ENCODE results near the gene MAPT.

Gene MAPT

DNA sequence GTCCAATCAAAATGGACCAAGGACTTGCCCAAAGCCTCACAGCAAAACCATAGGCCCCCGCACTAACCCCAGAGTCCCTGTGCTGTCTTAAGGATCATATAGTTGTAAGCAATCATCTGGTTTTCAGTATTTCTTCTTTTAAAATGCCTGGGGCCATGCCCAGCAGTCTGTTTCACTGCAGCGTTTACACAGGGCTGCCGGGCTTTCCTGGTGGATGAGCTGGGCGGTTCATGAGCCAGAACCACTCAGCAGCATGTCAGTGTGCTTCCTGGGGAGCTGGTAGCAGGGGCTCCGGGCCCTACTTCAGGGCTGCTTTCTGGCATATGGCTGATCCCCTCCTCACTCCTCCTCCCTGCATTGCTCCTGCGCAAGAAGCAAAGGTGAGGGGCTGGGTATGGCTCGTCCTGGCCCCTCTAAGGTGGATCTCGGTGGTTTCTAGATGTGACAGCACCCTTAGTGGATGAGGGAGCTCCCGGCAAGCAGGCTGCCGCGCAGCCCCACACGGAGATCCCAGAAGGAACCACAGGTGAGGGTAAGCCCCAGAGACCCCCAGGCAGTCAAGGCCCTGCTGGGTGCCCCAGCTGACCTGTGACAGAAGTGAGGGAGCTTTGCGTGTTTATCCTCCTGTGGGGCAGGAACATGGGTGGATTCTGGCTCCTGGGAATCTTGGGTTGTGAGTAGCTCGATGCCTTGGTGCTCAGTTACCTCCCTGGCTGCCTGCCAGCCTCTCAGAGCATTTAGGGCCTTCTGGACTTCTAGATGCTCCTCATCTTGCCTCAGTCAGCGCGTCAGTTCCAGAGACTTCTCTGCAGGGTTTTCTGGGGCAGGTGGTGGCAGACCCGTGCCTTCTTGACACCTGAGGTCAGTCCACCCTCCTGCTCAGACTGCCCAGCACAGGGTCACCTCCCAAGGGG, 79.8 kb downstream of the MAPT start:
- H3K27me3 ChIP-seq (ENCODE audit: control insufficient read depth in 5 of 5, insufficient read depth in 4 of 5, low read length in 5 of 5): no peaks in the 10 kb centered on the region
- H3K9ac ChIP-seq (ENCODE audit: low read length in 5 of 5): no peak overlapping the region
- peaks cover 0 to 5% (median 4%) of the 10 kb centered on the region in 5 donors for H3K36me3 ChIP-seq (ENCODE audit: control insufficient read depth in 5 of 5, insufficient read depth in 5 of 5, low read length in 5 of 5)
- H3K9me3 ChIP-seq (ENCODE audit: control insufficient read depth in 5 of 5, low read length in 5 of 5): peaks cover 0 to 5% (median 0%) of the 10 kb centered on the region in 5 donors
- H3K4me1 ChIP-seq (ENCODE audit: control insufficient read depth in 5 of 5, insufficient read depth in 5 of 5, low read length in 5 of 5): no peaks in the 10 kb centered on the region
- no peak overlapping the region for H3K4me3 ChIP-seq (ENCODE audit: low read depth in 1 of 5, low read length in 5 of 5)
- H3K27ac ChIP-seq (ENCODE audit: low read depth, low read length): no peak overlapping the region

DNA sequence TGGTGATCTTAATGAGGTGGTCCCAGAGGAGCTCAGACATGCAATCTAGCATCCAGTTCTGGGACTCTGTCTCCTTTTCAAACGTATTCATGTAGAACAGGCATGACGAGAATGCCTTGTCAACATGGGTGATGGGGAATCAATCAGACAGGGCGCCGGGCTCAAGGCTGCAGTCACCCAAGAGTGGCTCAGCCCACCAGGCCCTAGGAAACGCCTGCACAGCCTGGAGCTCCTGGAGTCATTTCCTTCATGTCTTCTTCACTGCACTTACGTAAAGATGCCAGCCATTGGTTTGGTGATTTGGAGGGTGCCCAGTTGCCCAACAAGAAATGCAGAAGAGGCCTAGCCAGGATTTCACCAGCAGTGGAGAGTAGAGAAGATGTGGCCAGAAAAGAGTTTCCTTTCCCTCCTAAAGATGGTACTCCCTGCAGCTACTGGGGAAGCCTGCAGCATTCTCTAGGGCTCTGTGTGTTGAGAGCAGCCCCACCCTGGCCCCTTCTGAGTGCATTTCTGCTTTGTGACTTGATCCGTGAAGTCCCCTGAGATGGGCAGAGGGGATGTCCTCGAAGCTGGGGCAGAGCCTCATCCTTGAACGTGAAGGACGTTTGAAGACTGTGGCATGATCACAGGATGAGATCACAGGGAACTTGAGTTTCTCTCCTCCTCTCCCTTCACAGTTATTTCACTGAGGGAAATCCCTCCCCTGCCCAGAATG, 80.7 kb downstream of the MAPT start:
- H3K27ac ChIP-seq (ENCODE audit: low read depth, low read length): no peak overlapping the region
- no peaks in the 10 kb centered on the region for H3K36me3 ChIP-seq (ENCODE audit: control insufficient read depth in 5 of 5, insufficient read depth in 5 of 5, low read length in 5 of 5)
- H3K4me1 ChIP-seq (ENCODE audit: control insufficient read depth in 5 of 5, insufficient read depth in 5 of 5, low read length in 5 of 5): no peaks in the 10 kb centered on the region

GRCh38 chr17:45975640-45976295, 81.4 kb downstream of the MAPT start:
- Histone ChIP-seq H3K4me3 (ENCODE audit: low read depth in 1 of 5, low read length in 5 of 5) (no peak overlapping the region), H3K9ac (ENCODE audit: low read length in 5 of 5) (no peak overlapping the region), H3K27me3 (ENCODE audit: control insufficient read depth in 5 of 5, insufficient read depth in 4 of 5, low read length in 5 of 5) (no peaks in the 10 kb centered on the region), H3K9me3 (ENCODE audit: control insufficient read depth in 5 of 5, low read length in 5 of 5) (peaks cover 0 to 5% (median 0%) of the 10 kb centered on the region in 5 donors), H3K27ac (ENCODE audit: low read depth, low read length) (no peak overlapping the region), H3K4me1 (ENCODE audit: control insufficient read depth in 5 of 5, insufficient read depth in 5 of 5, low read length in 5 of 5) (no peaks in the 10 kb centered on the region), H3K36me3 (ENCODE audit: control insufficient read depth in 5 of 5, insufficient read depth in 5 of 5, low read length in 5 of 5) (no peaks in the 10 kb centered on the region)

More for the DNA sequence above, 80.7 kb downstream of the MAPT start:
- Histone ChIP-seq H3K9me3 (ENCODE audit: control insufficient read depth in 5 of 5, low read length in 5 of 5) (peaks cover 0 to 5% (median 0%) of the 10 kb centered on the region in 5 donors), H3K4me3 (ENCODE audit: low read depth in 1 of 5, low read length in 5 of 5) (no peak overlapping the region), H3K9ac (ENCODE audit: low read length in 5 of 5) (no peak overlapping the region), H3K27me3 (ENCODE audit: control insufficient read depth in 5 of 5, insufficient read depth in 4 of 5, low read length in 5 of 5) (no peaks in the 10 kb centered on the region)

GRCh38 chr17:45976391-45976754, 82.0 kb downstream of the MAPT start:
- Histone ChIP-seq H3K36me3 (ENCODE audit: control insufficient read depth in 5 of 5, insufficient read depth in 5 of 5, low read length in 5 of 5) (no peaks in the 10 kb centered on the region), H3K9me3 (ENCODE audit: control insufficient read depth in 5 of 5, low read length in 5 of 5) (peaks cover 0 to 5% (median 0%) of the 10 kb centered on the region in 5 donors), H3K4me1 (ENCODE audit: control insufficient read depth in 5 of 5, insufficient read depth in 5 of 5, low read length in 5 of 5) (no peaks in the 10 kb centered on the region), H3K9ac (ENCODE audit: low read length in 5 of 5) (no peak overlapping the region), H3K27me3 (ENCODE audit: control insufficient read depth in 5 of 5, insufficient read depth in 4 of 5, low read length in 5 of 5) (no peaks in the 10 kb centered on the region), H3K27ac (ENCODE audit: low read depth, low read length) (no peak overlapping the region), H3K4me3 (ENCODE audit: low read depth in 1 of 5, low read length in 5 of 5) (no peak overlapping the region)

DNA sequence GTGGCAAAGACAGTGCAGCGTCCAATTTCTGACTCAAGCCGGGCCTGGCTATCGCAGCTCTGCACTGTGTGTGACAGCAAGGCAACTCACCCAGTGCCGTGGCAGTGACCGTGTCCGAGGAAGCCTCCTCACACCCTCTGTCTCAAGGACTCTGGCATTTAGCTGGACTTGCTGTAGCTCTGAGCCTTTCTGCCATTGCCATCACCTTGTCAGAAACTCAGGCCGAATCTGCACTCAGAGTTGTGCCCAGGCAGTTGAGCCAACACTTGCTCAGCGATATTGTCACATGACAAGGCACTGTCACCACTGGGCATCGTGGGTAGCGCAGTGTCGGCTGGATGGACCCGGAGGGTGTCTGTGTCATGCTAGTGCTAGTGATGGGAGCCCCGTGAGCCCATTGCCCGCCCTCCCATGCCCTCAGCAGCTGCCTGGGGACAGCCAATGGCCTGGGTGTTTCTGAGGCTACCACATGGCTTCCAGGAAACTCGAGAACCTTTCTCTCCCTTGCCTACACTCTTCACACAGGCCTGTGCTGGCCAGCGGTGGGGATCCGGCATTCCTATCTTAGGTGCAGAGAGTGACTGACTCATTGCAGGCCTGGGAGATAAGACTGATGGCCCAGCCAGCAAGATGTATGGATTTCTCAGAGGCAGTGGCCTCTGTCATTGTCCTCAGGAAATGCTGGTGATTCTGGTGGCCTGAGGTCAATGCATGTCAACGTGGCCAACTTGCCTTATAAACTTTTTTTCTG, 82.6 kb downstream of the MAPT start:
- no peak overlapping the region for H3K27ac ChIP-seq (ENCODE audit: low read depth, low read length)
- no peaks in the 10 kb centered on the region for H3K36me3 ChIP-seq (ENCODE audit: control insufficient read depth in 5 of 5, insufficient read depth in 5 of 5, low read length in 5 of 5)
- H3K4me3 ChIP-seq (ENCODE audit: low read depth in 1 of 5, low read length in 5 of 5): no peak overlapping the region
- H3K9me3 ChIP-seq (ENCODE audit: control insufficient read depth in 5 of 5, low read length in 5 of 5): peaks cover 0 to 5% (median 0%) of the 10 kb centered on the region in 5 donors
- no peaks in the 10 kb centered on the region for H3K27me3 ChIP-seq (ENCODE audit: control insufficient read depth in 5 of 5, insufficient read depth in 4 of 5, low read length in 5 of 5)
- no peaks in the 10 kb centered on the region for H3K4me1 ChIP-seq (ENCODE audit: control insufficient read depth in 5 of 5, insufficient read depth in 5 of 5, low read length in 5 of 5)
- no peak overlapping the region for H3K9ac ChIP-seq (ENCODE audit: low read length in 5 of 5)

- no peaks in the 10 kb centered on the region for H3K27me3 ChIP-seq (ENCODE audit: control insufficient read depth in 5 of 5, insufficient read depth in 4 of 5, low read length in 5 of 5)
- no peak overlapping the region for H3K9ac ChIP-seq (ENCODE audit: low read length in 5 of 5)
These were observed 83.1 kb downstream of the MAPT start for GRCh38 chr17:45977506-45977824.

DNA sequence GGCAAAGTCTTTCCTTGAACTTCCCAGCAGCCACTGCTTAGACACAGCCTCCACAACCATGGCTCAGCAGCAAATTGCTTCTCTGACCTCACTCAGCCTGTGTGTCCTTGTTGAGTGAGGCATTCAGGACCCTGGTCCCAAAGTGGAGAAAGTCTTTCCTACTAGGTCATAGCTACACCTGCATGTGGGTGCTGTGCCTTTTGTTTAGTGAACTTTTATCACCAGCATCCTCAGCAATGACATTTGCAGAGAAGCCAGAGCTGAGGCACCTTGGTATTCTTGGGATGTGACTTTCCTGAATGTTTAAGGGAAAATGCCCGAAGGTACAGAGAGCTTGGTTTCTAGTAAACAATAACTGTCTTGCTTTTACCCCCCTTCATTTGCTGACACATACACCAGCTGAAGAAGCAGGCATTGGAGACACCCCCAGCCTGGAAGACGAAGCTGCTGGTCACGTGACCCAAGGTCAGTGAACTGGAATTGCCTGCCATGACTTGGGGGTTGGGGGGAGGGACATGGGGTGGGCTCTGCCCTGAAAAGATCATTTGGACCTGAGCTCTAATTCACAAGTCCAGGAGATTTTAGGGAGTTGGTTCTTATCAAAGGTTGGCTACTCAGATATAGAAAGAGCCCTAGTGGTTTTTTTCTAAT, 83.7 kb downstream of the MAPT start:
- Histone ChIP-seq H3K4me3 (ENCODE audit: low read depth in 1 of 5, low read length in 5 of 5) (no peak overlapping the region), H3K9me3 (ENCODE audit: control insufficient read depth in 5 of 5, low read length in 5 of 5) (no peaks in the 10 kb centered on the region), H3K27me3 (ENCODE audit: control insufficient read depth in 5 of 5, insufficient read depth in 4 of 5, low read length in 5 of 5) (no peaks in the 10 kb centered on the region), H3K9ac (ENCODE audit: low read length in 5 of 5) (no peak overlapping the region), H3K36me3 (ENCODE audit: control insufficient read depth in 5 of 5, insufficient read depth in 5 of 5, low read length in 5 of 5) (peaks cover 0 to 2% (median 0%) of the 10 kb centered on the region in 5 donors), H3K4me1 (ENCODE audit: control insufficient read depth in 5 of 5, insufficient read depth in 5 of 5, low read length in 5 of 5) (no peaks in the 10 kb centered on the region), H3K27ac (ENCODE audit: low read depth, low read length) (no peak overlapping the region)

More at GRCh38 chr17:45977506-45977824, 83.1 kb downstream of the MAPT start:
- no peaks in the 10 kb centered on the region for H3K36me3 ChIP-seq (ENCODE audit: control insufficient read depth in 5 of 5, insufficient read depth in 5 of 5, low read length in 5 of 5)
- peaks cover 0 to 3% (median 0%) of the 10 kb centered on the region in 5 donors for H3K9me3 ChIP-seq (ENCODE audit: control insufficient read depth in 5 of 5, low read length in 5 of 5)
- H3K4me1 ChIP-seq (ENCODE audit: control insufficient read depth in 5 of 5, insufficient read depth in 5 of 5, low read length in 5 of 5): no peaks in the 10 kb centered on the region
- no peak overlapping the region for H3K4me3 ChIP-seq (ENCODE audit: low read depth in 1 of 5, low read length in 5 of 5)
- no peak overlapping the region for H3K27ac ChIP-seq (ENCODE audit: low read depth, low read length)

DNA sequence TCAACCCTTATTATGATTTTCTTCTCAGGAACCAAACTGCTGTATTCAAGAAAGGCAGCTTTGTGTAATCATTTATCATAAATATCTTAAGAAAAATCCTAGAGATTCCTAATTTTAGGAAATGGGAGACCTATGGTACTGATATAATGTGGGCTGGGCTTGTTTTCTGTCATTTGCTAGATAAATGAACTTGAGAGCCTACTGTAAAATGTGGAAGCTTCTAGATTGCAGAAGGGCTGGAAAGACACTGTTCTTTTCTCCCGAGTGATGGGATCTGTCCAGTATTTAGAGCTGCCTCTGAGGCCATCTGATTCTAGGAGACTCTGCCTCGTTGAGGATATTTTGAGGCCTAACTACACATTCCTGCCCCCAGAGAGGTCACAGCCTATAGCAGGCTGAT, 84.8 kb downstream of the MAPT start:
- H3K4me3 ChIP-seq (ENCODE audit: low read depth in 1 of 5, low read length in 5 of 5): no peak overlapping the region
- no peaks in the 10 kb centered on the region for H3K9me3 ChIP-seq (ENCODE audit: control insufficient read depth in 5 of 5, low read length in 5 of 5)
- H3K36me3 ChIP-seq (ENCODE audit: control insufficient read depth in 5 of 5, insufficient read depth in 5 of 5, low read length in 5 of 5): peaks cover 0 to 9% (median 0%) of the 10 kb centered on the region in 5 donors
- H3K27me3 ChIP-seq (ENCODE audit: control insufficient read depth in 5 of 5, insufficient read depth in 4 of 5, low read length in 5 of 5): no peaks in the 10 kb centered on the region
- no peak overlapping the region for H3K27ac ChIP-seq (ENCODE audit: low read depth, low read length)
- H3K9ac ChIP-seq (ENCODE audit: low read length in 5 of 5): no peak overlapping the region
- H3K4me1 ChIP-seq (ENCODE audit: control insufficient read depth in 5 of 5, insufficient read depth in 5 of 5, low read length in 5 of 5): no peaks in the 10 kb centered on the region

- peaks cover 0 to 13% (median 4%) of the 10 kb centered on the region in 5 donors for H3K36me3 ChIP-seq (ENCODE audit: control insufficient read depth in 5 of 5, insufficient read depth in 5 of 5, low read length in 5 of 5)
- H3K4me3 ChIP-seq (ENCODE audit: low read depth in 1 of 5, low read length in 5 of 5): no peak overlapping the region
- no peaks in the 10 kb centered on the region for H3K4me1 ChIP-seq (ENCODE audit: control insufficient read depth in 5 of 5, insufficient read depth in 5 of 5, low read length in 5 of 5)
- no peaks in the 10 kb centered on the region for H3K9me3 ChIP-seq (ENCODE audit: control insufficient read depth in 5 of 5, low read length in 5 of 5)
- no peak overlapping the region for H3K27ac ChIP-seq (ENCODE audit: low read depth, low read length)
- no peak overlapping the region for H3K9ac ChIP-seq (ENCODE audit: low read length in 5 of 5)
- H3K27me3 ChIP-seq (ENCODE audit: control insufficient read depth in 5 of 5, insufficient read depth in 4 of 5, low read length in 5 of 5): no peaks in the 10 kb centered on the region
These were observed 86.5 kb downstream of the MAPT start for GRCh38 chr17:45980855-45981254.

All from subcutaneous abdominal adipose tissue (tissue), 5 donors.